CD14-positive monocyte (primary cell): Measurements from ENCODE around the gene NRGN. TPM values are rescaled to one million over a fixed set of nuclear protein-coding genes. Genes with fewer than 3 reads are reported as not detected.

ENCODE experiments used
- DNase-seq, 3 donors: peaks; one replicate each; pipeline ENCODE4 v3.0.0-alpha.2; 2011 to 2022
- H2AFZ ChIP-seq: 2 replicates; pipeline ENCODE4 v1.6.0; 2012; ENCODE audit warnings: mild to moderate bottlenecking, low read depth, low read length, inconsistent platforms; ENCODE audit not compliant: insufficient read depth, poor library complexity, severe bottlenecking
- H3K27ac ChIP-seq, 2 donors: 1 replicate in 1 of 2; 2 replicates in 1 of 2; pipeline ENCODE4 v1.5.1; 2012 to 2013; ENCODE audit warnings: low read length in 2 of 2, control low read depth in 1 of 2, inconsistent platforms in 1 of 2, low read depth in 1 of 2, mild to moderate bottlenecking in 1 of 2
- H3K27me3 ChIP-seq, 2 donors: one replicate each; pipeline versions ENCODE4 v1.6.0 to v1.6.1; 2011 to 2013; ENCODE audit warnings: low read length in 2 of 2; ENCODE audit not compliant: control insufficient read depth in 2 of 2, insufficient read depth in 2 of 2
- H3K36me3 ChIP-seq, 2 donors: replicated peaks in 1 of 2; 1 replicate in 1 of 2; 2 replicates in 1 of 2; pipeline versions ENCODE4 v1.5.1 to v1.6.1; 2012 to 2013; ENCODE audit warnings: low read length in 2 of 2, control low read depth in 1 of 2, inconsistent platforms in 1 of 2, mild to moderate bottlenecking in 1 of 2; ENCODE audit not compliant: insufficient read depth in 2 of 2, control insufficient read depth in 1 of 2
- H3K4me1 ChIP-seq, 2 donors: 1 replicate in 1 of 2; 2 replicates in 1 of 2; pipeline versions ENCODE4 v1.5.1 to v1.6.1; 2012 to 2013; ENCODE audit warnings: low read length in 2 of 2, control low read depth in 1 of 2, inconsistent platforms in 1 of 2, mild to moderate bottlenecking in 1 of 2, moderate library complexity in 1 of 2; ENCODE audit not compliant: insufficient read depth in 2 of 2, control insufficient read depth in 1 of 2
- H3K4me2 ChIP-seq: replicated peaks from 2 replicates; pipeline ENCODE3; 2012; ENCODE audit warnings: low read length, moderate library complexity, mild to moderate bottlenecking; ENCODE audit not compliant: poor library complexity, severe bottlenecking; ENCODE audit errors: extremely low read depth
- H3K4me3 ChIP-seq, 3 experiments: fragments of 200-600 bp in 1 of 3; sonication (generic) in 1 of 3; replicated peaks in 1 of 3; 1 replicate in 2 of 3; 2 replicates in 1 of 3; pipeline ENCODE4 v1.5.1; 2011 to 2013; ENCODE audit warnings: low read length in 3 of 3, mild to moderate bottlenecking in 3 of 3, control low read depth in 2 of 3, low read depth in 2 of 3, inconsistent platforms in 1 of 3, moderate library complexity in 1 of 3
- H3K79me2 ChIP-seq: 2 replicates; pipeline ENCODE4 v1.6.0; 2012; ENCODE audit warnings: mild to moderate bottlenecking, control low read depth, inconsistent platforms, low read length, moderate library complexity; ENCODE audit not compliant: insufficient read depth
- H3K9ac ChIP-seq: 2 replicates; pipeline ENCODE4 v1.6.0; 2017; ENCODE audit warnings: low read length, mild to moderate bottlenecking; ENCODE audit not compliant: insufficient read depth, poor library complexity, severe bottlenecking
- H3K9me3 ChIP-seq, 2 donors: replicated peaks in 1 of 2; 1 replicate in 1 of 2; 2 replicates in 1 of 2; pipeline versions ENCODE4 v1.5.1 to v1.6.1; 2012 to 2013; ENCODE audit warnings: low read length in 2 of 2, control low read depth in 1 of 2; ENCODE audit not compliant: control insufficient read depth in 1 of 2, insufficient read depth in 1 of 2
- H4K20me1 ChIP-seq: 2 replicates; pipeline ENCODE4 v1.6.0; 2012; ENCODE audit warnings: mild to moderate bottlenecking, low read length, control low read depth, moderate library complexity; ENCODE audit not compliant: insufficient read depth
- H3K27ac Mint-ChIP-seq, 7 donors: one replicate each; pipeline ENCODE4 v1.8.0; 2020; ENCODE audit warnings: mild to moderate bottlenecking in 7 of 7, mixed read lengths in 7 of 7, moderate library complexity in 6 of 7, inconsistent platforms in 2 of 7
- H3K27me3 Mint-ChIP-seq, 3 donors: one replicate each; pipeline ENCODE4 v1.8.0; 2021 to 2022; ENCODE audit warnings: low read depth in 3 of 3, mild to moderate bottlenecking in 3 of 3, mixed read lengths in 3 of 3, moderate library complexity in 3 of 3, inconsistent platforms in 1 of 3
- H3K36me3 Mint-ChIP-seq, 2 donors: one replicate each; pipeline ENCODE4 v1.8.0; 2020; ENCODE audit warnings: mixed read lengths in 2 of 2, inconsistent platforms in 1 of 2, mild to moderate bottlenecking in 1 of 2
- H3K4me1 Mint-ChIP-seq: one replicate; pipeline ENCODE4 v1.8.0; 2020; ENCODE audit warnings: mild to moderate bottlenecking, mixed read lengths
- H3K4me3 Mint-ChIP-seq, 2 donors: one replicate each; pipeline ENCODE4 v1.8.0; 2020; ENCODE audit warnings: mild to moderate bottlenecking in 2 of 2, mixed read lengths in 2 of 2, moderate library complexity in 1 of 2
- H3K9me3 Mint-ChIP-seq, 7 donors: one replicate each; pipeline ENCODE4 v1.8.0; 2020 to 2022; ENCODE audit warnings: mixed read lengths in 7 of 7, mild to moderate bottlenecking in 6 of 7, moderate library complexity in 6 of 7, inconsistent platforms in 2 of 7
- CTCF ChIP-seq: fragments of 200-600 bp; IDR thresholded peaks from one replicate; pipeline ENCODE4 v1.8.0; 2022; ENCODE audit warnings: antibody characterized with exemption, mild to moderate bottlenecking
- WGBS: methylation state at CpG from one replicate; pipeline ENCODE4 v1.1.5; 2013; ENCODE audit warnings: missing lambda C conversion rate; ENCODE audit not compliant: insufficient coverage; 5-methylcytosine and 5-hydroxymethylcytosine counted together
- intact Hi-C, 2 donors: fragments of 100-400 bp; cut with micrococcal nuclease; formaldehyde crosslinking; loops; one replicate each; pipeline versions ENCODE4 v1.15.0 to v1.15.1; 2023
- polyA plus RNA-seq, 3 donors: library from polyadenylated mRNA; depleted of rRNA in 1 of 3; unstranded in 2 of 3; stranded (reverse) in 1 of 3; fragments of 300-500 nt in 2 of 3; fragments of >200 nt in 1 of 3; fragmentation: Illumina TruSeq in 2 of 3; gene quantifications; 1 replicate in 2 of 3; 2 replicates in 1 of 3; pipeline ENCODE4 v1.2.3, GENCODE V29; 2012 to 2021

NRGN gene
- polyA plus RNA-seq, 3 donors: 17.2 to 125 (median 19.2) TPM

- Histone ChIP-seq H3K9me3 (peaks cover 3 to 14% of the 10 kb centered on the region in 2 donors), H4K20me1 (peaks cover 5% of the 10 kb centered on the region), H3K9ac (no peak overlapping the region), H2AFZ (peak overlapping the region; percentile 31), H3K4me3 (peak overlapping the region in 1 of 3 experiments; percentile 58), H3K36me3 (no peaks in the 10 kb centered on the region), H3K27ac (no peak overlapping the region), H3K27me3 (peaks cover 29 to 45% of the 10 kb centered on the region in 2 donors), H3K4me1 (peaks cover 53 to 60% of the 10 kb centered on the region in 2 donors), H3K4me2 (peak overlapping the region; percentile 68), H3K79me2 (no peaks in the 10 kb centered on the region)
- Mint-ChIP-seq H3K36me3 (peaks cover 7 to 10% of the 10 kb centered on the region in 2 donors), H3K27ac (peak overlapping the region in 1 of 7 donors; percentile 11), H3K4me1 (peaks cover 50% of the 10 kb centered on the region), H3K27me3 (peaks cover 50 to 67% (median 54%) of the 10 kb centered on the region in 3 donors), H3K4me3 (peak overlapping the region; percentile 34 to 94), H3K9me3 (peaks cover 0 to 23% (median 12%) of the 10 kb centered on the region in 7 donors)
- no peak for TF ChIP-seq CTCF
- no peak for DNase-seq
- WGBS: 9% methylated on average over 41 of the region's 52 CpGs
- intact Hi-C loops: loop anchor here in 1 of 2 donors (5.0 kb wide), 1 partner anchor 33 kb away; no protein-coding TSS in a partner anchor
These were observed 19.8 kb downstream of the NRGN start for GRCh38 chr11:124759266-124760204.

GRCh38 chr11:124760205-124760652 is 20.5 kb downstream of the NRGN start:
- Histone ChIP-seq H3K36me3 (peaks cover 0 to 6% of the 10 kb centered on the region in 2 donors), H3K4me1 (peaks cover 53 to 60% of the 10 kb centered on the region in 2 donors), H3K27ac (no peak overlapping the region), H4K20me1 (peaks cover 5% of the 10 kb centered on the region), H2AFZ (peak overlapping the region; percentile 31), H3K9me3 (peaks cover 3 to 14% of the 10 kb centered on the region in 2 donors), H3K79me2 (no peaks in the 10 kb centered on the region), H3K4me3 (no peak overlapping the region), H3K9ac (no peak overlapping the region), H3K4me2 (peak overlapping the region; percentile 8), H3K27me3 (peaks cover 29 to 45% of the 10 kb centered on the region in 2 donors)
- H3K27ac Mint-ChIP-seq: no peak overlapping the region
- TF ChIP-seq CTCF: no peak
- peaks cover 9 to 12% of the 10 kb centered on the region in 2 donors for H3K36me3 Mint-ChIP-seq
- intact Hi-C loops: no loop called here
- WGBS: 4% methylated on average over 25 of the region's 25 CpGs
- peaks cover 0 to 23% (median 12%) of the 10 kb centered on the region in 7 donors for H3K9me3 Mint-ChIP-seq
- H3K27me3 Mint-ChIP-seq: peaks cover 50 to 67% (median 54%) of the 10 kb centered on the region in 3 donors
- H3K4me1 Mint-ChIP-seq: peaks cover 50% of the 10 kb centered on the region
- H3K4me3 Mint-ChIP-seq: peak overlapping the region; percentile 34 to 81
- DNase-seq: no peak
